Endothelial cell of umbilical vein (primary cell): ENCODE results near the gene ASMTL.

ENCODE experiments used
- EZH2 ChIP-seq: IDR thresholded peaks from 2 replicates; pipeline ENCODE4 v1.6.1; 2012; ENCODE audit warnings: borderline replicate concordance, low read depth, mild to moderate bottlenecking, moderate library complexity, low read length, inconsistent platforms; ENCODE audit not compliant: severe bottlenecking
- FOS ChIP-seq: IDR thresholded peaks from 2 replicates; pipeline ENCODE4 v1.6.1; 2011; ENCODE audit warnings: mild to moderate bottlenecking, low read length, moderate library complexity, borderline replicate concordance; ENCODE audit not compliant: insufficient read depth
- JUN ChIP-seq: IDR thresholded peaks from 2 replicates; pipeline ENCODE4 v1.6.1; 2011; ENCODE audit warnings: borderline replicate concordance, low read depth; ENCODE audit not compliant: insufficient read length, insufficient read depth
- MAX ChIP-seq: IDR thresholded peaks from 2 replicates; pipeline ENCODE4 v1.6.1; 2011; ENCODE audit not compliant: insufficient read depth, insufficient read length
- MYC ChIP-seq: IDR thresholded peaks from one replicate; pipeline ENCODE4 v1.6.1; 2011; ENCODE audit warnings: mild to moderate bottlenecking, low read depth, low read length
- POLR2A ChIP-seq: IDR thresholded peaks from 2 replicates; pipeline ENCODE4 v1.6.1; 2012; ENCODE audit warnings: low read depth, mild to moderate bottlenecking, control low read depth, low read length
- POLR2AphosphoS5 ChIP-seq: IDR thresholded peaks from 2 replicates; pipeline ENCODE4 v1.6.1; 2012; ENCODE audit warnings: low read depth, mild to moderate bottlenecking, control low read depth, low read length, moderate library complexity; ENCODE audit not compliant: insufficient read depth
- TF ChIP-seq, protein P1 (sequence below), 2 donors: IDR thresholded peaks; 1 replicate in 1 of 2; 2 replicates in 1 of 2; pipeline ENCODE4 v1.5.1; 2011; ENCODE audit warnings: low read length in 2 of 2, mild to moderate bottlenecking in 2 of 2, moderate library complexity in 2 of 2, control low read depth in 1 of 2, inconsistent platforms in 1 of 2, low read depth in 1 of 2; ENCODE audit not compliant: insufficient read depth in 1 of 2; ENCODE audit errors: extremely low read depth in 1 of 2

DNA sequence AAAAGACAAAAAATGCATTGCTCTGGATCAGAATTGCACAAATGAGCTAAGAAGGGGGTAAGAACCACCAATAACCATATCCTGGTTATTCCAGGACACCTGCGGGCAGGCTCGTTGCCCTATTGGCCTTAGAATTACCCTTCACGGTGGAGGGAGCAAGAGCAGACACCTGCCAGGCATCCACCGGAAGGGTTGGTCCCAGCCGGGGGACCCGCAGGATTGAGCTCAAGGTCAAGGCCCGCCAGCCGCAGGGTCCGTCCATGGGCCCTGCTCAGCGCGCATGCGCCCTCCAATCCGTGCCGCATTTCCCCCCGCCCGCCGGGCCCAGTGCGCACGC, 61.4 kb downstream of the ASMTL start:
- TF ChIP-seq, protein P1, sequence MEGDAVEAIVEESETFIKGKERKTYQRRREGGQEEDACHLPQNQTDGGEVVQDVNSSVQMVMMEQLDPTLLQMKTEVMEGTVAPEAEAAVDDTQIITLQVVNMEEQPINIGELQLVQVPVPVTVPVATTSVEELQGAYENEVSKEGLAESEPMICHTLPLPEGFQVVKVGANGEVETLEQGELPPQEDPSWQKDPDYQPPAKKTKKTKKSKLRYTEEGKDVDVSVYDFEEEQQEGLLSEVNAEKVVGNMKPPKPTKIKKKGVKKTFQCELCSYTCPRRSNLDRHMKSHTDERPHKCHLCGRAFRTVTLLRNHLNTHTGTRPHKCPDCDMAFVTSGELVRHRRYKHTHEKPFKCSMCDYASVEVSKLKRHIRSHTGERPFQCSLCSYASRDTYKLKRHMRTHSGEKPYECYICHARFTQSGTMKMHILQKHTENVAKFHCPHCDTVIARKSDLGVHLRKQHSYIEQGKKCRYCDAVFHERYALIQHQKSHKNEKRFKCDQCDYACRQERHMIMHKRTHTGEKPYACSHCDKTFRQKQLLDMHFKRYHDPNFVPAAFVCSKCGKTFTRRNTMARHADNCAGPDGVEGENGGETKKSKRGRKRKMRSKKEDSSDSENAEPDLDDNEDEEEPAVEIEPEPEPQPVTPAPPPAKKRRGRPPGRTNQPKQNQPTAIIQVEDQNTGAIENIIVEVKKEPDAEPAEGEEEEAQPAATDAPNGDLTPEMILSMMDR (IDR thresholded peaks at IDR 0.05; ENCODE audit: extremely low read depth in 1 of 2, insufficient read depth in 1 of 2, low read depth in 1 of 2, low read length in 2 of 2): no peak
- TF ChIP-seq POLR2AphosphoS5 (no peak), POLR2A (no peak), EZH2 (no peak), MAX (no peak), FOS (no peak), JUN (no peak), MYC (no peak)
